Measurements from ENCODE around the gene MTHFSD.

The MTHFSD gene

DNA sequence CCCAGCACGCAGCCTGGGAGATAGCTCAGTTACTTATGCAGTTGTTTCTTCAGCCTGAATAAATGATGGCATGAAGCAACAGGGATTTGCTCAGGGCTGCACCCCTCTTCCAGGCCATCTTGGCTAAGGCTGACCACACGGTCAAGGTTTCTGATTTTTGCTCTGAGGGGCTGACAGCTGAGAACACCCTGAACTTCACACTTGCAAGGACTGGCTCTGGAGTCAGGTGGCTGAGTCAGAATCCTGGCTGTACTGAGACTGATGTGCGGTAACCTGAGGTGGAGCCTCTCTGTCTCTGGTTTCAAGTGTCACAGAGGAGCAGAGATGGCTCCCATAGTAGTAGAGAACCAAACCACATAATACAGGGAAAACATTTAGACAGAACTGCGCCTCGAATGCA is 4.8 kb downstream of the MTHFSD start:
- H3K27ac ChIP-seq, result no peak overlapping the region
- TF ChIP-seq, protein P1, sequence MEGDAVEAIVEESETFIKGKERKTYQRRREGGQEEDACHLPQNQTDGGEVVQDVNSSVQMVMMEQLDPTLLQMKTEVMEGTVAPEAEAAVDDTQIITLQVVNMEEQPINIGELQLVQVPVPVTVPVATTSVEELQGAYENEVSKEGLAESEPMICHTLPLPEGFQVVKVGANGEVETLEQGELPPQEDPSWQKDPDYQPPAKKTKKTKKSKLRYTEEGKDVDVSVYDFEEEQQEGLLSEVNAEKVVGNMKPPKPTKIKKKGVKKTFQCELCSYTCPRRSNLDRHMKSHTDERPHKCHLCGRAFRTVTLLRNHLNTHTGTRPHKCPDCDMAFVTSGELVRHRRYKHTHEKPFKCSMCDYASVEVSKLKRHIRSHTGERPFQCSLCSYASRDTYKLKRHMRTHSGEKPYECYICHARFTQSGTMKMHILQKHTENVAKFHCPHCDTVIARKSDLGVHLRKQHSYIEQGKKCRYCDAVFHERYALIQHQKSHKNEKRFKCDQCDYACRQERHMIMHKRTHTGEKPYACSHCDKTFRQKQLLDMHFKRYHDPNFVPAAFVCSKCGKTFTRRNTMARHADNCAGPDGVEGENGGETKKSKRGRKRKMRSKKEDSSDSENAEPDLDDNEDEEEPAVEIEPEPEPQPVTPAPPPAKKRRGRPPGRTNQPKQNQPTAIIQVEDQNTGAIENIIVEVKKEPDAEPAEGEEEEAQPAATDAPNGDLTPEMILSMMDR (conservative IDR thresholded peaks at IDR 0.05), result no peak
- TF ChIP-seq ZFX (IDR thresholded peaks at IDR 0.05), result no peak

- H3K27ac ChIP-seq, result no peak overlapping the region
- TF ChIP-seq, protein P1 (conservative IDR thresholded peaks at IDR 0.05), result no peak
- TF ChIP-seq ZFX (IDR thresholded peaks at IDR 0.05), result no peak
Measured at GRCh38 chr16:86549893-86550190, 5.2 kb downstream of the MTHFSD start.

- no peak overlapping the region for H3K27ac ChIP-seq
- TF ChIP-seq, protein P1 (conservative IDR thresholded peaks at IDR 0.05), result no peak
- no peak for TF ChIP-seq ZFX (IDR thresholded peaks at IDR 0.05)
Measured at GRCh38 chr16:86549076-86549892, 5.8 kb downstream of the MTHFSD start.

- H3K27ac ChIP-seq, result no peak overlapping the region
- no peak for TF ChIP-seq ZFX (IDR thresholded peaks at IDR 0.05)
- TF ChIP-seq, protein P1 (conservative IDR thresholded peaks at IDR 0.05), result no peak
Measured at GRCh38 chr16:86547286-86547685, 7.7 kb downstream of the MTHFSD start.

- no peak for TF ChIP-seq ZFX (IDR thresholded peaks at IDR 0.05)
- TF ChIP-seq, protein P1 (conservative IDR thresholded peaks at IDR 0.05), result no peak
- H3K27ac ChIP-seq, result peak overlapping the region; percentile 38
Measured at GRCh38 chr16:86546638-86547013, 8.4 kb downstream of the MTHFSD start.

GRCh38 chr16:86545954-86546637 is 8.9 kb downstream of the MTHFSD start:
- TF ChIP-seq, protein P1 (conservative IDR thresholded peaks at IDR 0.05), result no peak
- no peak for TF ChIP-seq ZFX (IDR thresholded peaks at IDR 0.05)

GRCh38 chr16:86545481-86545880 is 9.6 kb downstream of the MTHFSD start:
- TF ChIP-seq, protein P1 (conservative IDR thresholded peaks at IDR 0.05), result no peak
- TF ChIP-seq ZFX (IDR thresholded peaks at IDR 0.05), result no peak

More at GRCh38 chr16:86545954-86546637, 8.9 kb downstream of the MTHFSD start:
- peak overlapping the region; percentile 38 for H3K27ac ChIP-seq

More at GRCh38 chr16:86545481-86545880, 9.6 kb downstream of the MTHFSD start:
- H3K27ac ChIP-seq, result peak overlapping the region; percentile 38
